ENCODE results near the gene GIPC1.

GIPC1 gene

DNA sequence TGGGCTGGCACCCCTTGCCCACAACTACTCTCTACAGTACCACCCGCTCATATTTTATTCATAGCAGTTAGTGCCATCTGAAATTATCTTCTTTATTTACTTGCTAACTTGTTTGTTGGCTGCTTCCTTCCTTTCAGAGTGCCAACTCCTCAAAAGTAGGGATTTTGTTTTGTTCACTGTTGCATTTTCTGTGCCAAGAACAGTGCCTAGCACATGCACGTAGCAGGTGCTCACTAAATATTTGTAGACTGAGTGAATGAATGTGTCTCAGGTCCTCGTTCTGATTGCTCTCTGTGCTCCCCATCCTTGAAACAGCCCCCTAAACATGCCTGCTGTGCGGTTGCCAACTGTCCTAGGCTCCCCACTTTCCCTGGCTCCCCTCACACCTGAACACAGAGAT, 1.5 kb downstream of the GIPC1 start:
- TF ChIP-seq, protein P1, sequence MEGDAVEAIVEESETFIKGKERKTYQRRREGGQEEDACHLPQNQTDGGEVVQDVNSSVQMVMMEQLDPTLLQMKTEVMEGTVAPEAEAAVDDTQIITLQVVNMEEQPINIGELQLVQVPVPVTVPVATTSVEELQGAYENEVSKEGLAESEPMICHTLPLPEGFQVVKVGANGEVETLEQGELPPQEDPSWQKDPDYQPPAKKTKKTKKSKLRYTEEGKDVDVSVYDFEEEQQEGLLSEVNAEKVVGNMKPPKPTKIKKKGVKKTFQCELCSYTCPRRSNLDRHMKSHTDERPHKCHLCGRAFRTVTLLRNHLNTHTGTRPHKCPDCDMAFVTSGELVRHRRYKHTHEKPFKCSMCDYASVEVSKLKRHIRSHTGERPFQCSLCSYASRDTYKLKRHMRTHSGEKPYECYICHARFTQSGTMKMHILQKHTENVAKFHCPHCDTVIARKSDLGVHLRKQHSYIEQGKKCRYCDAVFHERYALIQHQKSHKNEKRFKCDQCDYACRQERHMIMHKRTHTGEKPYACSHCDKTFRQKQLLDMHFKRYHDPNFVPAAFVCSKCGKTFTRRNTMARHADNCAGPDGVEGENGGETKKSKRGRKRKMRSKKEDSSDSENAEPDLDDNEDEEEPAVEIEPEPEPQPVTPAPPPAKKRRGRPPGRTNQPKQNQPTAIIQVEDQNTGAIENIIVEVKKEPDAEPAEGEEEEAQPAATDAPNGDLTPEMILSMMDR (IDR thresholded peaks at IDR 0.05; ENCODE audit: low read length, missing control alignments), result no peak
- peak overlapping the region; percentile 79 for H3K4me3 ChIP-seq (replicated peaks; ENCODE audit: low read depth, low read length)
- no peak for DNase-seq (ENCODE audit: low read depth)

DNA sequence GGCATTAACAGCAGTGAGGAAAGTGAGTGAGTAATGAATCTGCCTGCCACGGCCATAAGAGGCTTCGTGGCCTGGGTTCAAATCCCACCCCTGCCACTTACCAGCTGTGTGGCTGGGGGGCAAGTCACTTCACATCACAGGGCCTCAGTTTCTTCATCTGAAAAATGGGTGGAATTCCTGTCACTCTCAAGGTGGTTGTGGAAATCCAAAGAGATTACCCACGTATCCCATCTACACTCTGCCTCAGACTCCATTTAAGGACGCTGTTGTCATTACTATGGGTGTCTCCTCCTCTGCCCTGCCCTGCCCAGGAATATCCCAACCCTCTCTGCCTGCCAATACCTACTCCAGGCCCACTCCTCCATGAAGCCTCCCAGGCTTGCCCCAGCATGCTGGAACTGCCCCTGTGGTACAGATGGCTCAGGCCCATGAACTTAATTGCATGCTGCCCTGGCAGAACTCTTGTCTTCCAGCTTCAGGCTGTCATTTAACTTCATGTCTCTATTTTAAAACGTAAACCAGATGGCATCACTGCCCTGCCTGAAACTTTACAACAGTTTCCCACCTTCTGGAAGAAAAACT, 3.1 kb downstream of the GIPC1 start:
- TF ChIP-seq, protein P1 (IDR thresholded peaks at IDR 0.05; ENCODE audit: low read length, missing control alignments), result no peak
- DNase-seq (ENCODE audit: low read depth), result no peak

DNA sequence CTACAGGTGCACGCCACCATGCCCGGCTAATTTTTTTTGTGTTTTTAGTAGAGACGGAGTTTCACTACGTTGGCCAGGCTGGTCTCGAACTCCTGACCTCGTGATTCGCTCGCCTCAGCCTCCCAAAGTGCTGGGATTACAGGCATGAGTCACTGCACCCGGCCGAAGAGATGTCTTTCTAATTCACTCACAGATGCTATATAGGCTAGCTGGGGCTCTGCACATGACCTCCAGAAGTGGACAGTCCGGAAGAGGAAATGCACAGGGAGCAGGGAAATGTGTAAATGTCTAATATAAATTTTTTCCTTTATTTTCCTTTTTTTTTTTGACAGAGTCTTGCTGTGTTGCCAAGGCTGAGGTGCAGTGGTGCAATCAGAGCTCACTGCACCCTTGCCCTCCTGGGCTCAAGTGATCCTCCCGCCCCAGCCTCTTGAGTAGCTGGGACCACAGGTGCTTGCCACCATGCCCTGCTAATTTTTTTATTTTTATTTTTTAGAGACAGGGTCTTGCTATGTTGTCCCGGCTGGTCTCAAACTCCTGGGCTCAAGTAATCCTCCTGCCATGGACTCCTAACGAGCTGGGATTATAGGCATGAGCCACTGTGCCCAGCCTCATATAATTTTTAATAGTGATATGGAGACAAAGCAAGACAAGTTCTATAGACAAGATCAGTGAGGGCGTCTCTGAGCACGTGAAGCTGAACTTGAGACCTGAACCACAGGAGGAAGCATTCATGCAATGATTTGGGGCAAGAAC, 8.4 kb downstream of the GIPC1 start:
- TF ChIP-seq, protein P1 (IDR thresholded peaks at IDR 0.05; ENCODE audit: low read length, missing control alignments), result no peak

More for the DNA sequence above, 3.1 kb downstream of the GIPC1 start:
- no peak overlapping the region for H3K4me3 ChIP-seq (replicated peaks; ENCODE audit: low read depth, low read length)

DNA sequence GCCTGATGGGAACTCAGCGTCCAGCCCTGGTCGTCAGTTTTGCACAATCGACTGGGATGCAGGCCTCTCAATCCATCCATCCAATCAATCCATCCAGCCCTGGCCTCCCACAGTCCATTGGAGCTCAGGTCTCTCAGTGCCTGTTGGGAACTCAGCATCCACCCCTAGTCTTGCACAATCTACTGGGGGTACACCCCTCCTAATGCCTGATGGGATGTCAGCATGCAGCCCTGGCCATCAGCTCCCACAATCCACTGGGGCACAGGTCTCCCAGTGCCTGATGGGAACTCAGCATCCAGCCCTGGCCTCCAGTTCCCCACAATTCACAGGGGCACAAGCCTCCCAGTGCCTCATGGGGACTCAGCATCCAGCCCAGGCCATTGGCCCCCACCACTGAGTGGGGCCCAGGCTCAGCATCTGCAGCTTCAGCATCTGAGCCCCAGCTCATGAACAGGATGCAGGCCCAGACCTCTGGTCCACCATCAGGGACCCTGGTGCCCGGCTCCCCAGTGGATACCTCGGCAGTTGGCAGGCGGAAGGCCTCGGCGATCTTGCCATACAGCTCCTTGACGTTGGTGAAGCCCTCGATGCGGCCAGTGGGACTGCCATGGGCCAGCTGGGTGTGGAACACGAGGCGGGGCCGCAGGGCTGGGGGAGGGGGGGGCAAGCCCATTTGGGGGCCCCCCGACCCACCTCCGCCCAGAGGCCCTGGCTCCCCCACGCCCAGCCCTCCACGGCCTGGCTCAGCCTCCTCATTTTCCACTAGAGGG, 13.6 kb downstream of the GIPC1 start:
- no peak overlapping the region for H3K4me3 ChIP-seq (replicated peaks; ENCODE audit: low read depth, low read length)
- TF ChIP-seq, protein P1 (IDR thresholded peaks at IDR 0.05; ENCODE audit: low read length, missing control alignments), result no peak
- no peak for DNase-seq (ENCODE audit: low read depth)

More for the DNA sequence above, 8.4 kb downstream of the GIPC1 start:
- no peak for DNase-seq (ENCODE audit: low read depth)
- H3K4me3 ChIP-seq (replicated peaks; ENCODE audit: low read depth, low read length), result no peak overlapping the region

DNA sequence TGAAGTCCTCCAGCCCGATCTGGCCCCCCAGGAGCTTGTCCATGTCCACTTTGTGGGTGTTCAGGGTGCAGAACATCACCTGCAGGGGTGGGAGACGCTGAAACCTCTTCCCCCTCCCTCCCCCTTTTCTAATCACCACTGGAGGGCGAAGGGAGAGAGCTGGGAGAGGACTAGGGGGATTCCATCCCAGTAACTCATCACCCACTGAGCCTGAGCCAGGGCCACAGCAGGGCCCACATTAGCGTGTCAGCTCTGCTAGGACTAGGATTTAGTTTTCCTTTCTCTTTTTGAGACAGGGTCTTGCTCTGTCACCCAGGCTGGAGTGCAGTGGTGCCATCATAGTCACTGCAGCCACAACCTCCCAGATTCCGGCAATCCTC, 15.2 kb downstream of the GIPC1 start:
- no peak for DNase-seq (ENCODE audit: low read depth)
- no peak overlapping the region for H3K4me3 ChIP-seq (replicated peaks; ENCODE audit: low read depth, low read length)
- TF ChIP-seq, protein P1 (IDR thresholded peaks at IDR 0.05; ENCODE audit: low read length, missing control alignments), result no peak

DNA sequence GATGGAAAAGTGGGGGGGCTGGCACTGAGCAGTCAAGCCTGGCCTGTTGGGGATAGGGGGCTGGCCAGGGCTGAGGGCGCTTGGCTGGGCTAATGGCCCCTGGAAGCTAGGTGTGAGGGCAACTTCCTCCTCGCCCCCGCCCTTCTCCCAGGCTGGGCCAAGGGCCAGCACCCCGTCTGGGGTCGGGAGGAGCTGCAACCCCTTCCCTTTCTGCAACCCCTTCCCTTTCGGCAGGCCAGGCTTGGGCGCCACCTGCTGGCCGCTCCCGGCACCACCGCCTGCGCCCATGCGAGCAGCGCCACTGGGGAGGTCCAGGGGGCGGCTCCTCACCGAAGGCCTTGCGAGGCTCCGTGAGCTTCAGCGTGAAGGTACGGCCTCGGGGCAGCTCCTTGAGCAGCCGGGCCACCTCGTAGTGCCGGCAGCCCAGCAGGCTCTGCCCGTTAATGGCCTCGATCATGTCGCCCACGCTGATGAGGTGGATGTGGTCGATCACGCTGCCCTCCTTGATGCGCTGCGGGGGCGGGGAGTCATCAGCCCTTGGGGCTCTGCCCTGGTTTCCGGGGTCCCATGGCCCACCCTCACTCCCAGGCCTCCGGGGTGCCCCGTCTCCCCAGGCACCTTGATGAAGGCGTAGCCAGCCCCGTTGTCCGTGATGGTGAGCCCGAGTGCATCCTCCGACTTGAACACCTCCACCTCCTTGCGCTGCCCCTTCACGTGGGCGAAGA, 15.8 kb downstream of the GIPC1 start:
- TF ChIP-seq, protein P1 (IDR thresholded peaks at IDR 0.05; ENCODE audit: low read length, missing control alignments), result peak; percentile 72
- no peak for DNase-seq (ENCODE audit: low read depth)

More for the DNA sequence above, 15.8 kb downstream of the GIPC1 start:
- no peak overlapping the region for H3K4me3 ChIP-seq (replicated peaks; ENCODE audit: low read depth, low read length)
